HepG2 (cell line): ENCODE measurements around the gene DCST2. TPM values are rescaled to one million over a fixed set of nuclear protein-coding genes. Genes with fewer than 3 reads are reported as not detected.

Experiments
- ADNP ChIP-seq: sonication (generic); formaldehyde crosslinking; IDR thresholded peaks from 2 replicates; pipeline ENCODE4 v1.4.0; 2020; ENCODE audit warnings: missing genetic modification reagents
- CENPX ChIP-seq: sonication (generic); formaldehyde crosslinking; IDR thresholded peaks from 2 replicates; pipeline ENCODE4 v1.9.0; 2021; ENCODE audit warnings: mild to moderate bottlenecking, missing genetic modification reagents, moderate library complexity
- EED ChIP-seq: sonication (generic); formaldehyde crosslinking; IDR thresholded peaks from 2 replicates; pipeline ENCODE4 v1.5.0; 2020; ENCODE audit warnings: mild to moderate bottlenecking, missing genetic modification reagents
- GLMP ChIP-seq: sonication (generic); formaldehyde crosslinking; IDR thresholded peaks from 2 replicates; pipeline ENCODE4 v1.9.0; 2021; ENCODE audit warnings: missing genetic modification reagents, mild to moderate bottlenecking, borderline replicate concordance
- HES4 ChIP-seq: sonication (generic); formaldehyde crosslinking; IDR thresholded peaks from 2 replicates; pipeline ENCODE4 v1.9.0; 2021; ENCODE audit warnings: mild to moderate bottlenecking, missing genetic modification reagents, borderline replicate concordance
- KDM2A ChIP-seq: sonication (generic); formaldehyde crosslinking; IDR thresholded peaks from 2 replicates; pipeline ENCODE4 v1.4.0; 2020; ENCODE audit warnings: low read depth, missing genetic modification reagents, borderline replicate concordance
- MXD3 ChIP-seq: IDR thresholded peaks from 2 replicates; pipeline ENCODE4 v1.6.1; 2016; ENCODE audit warnings: mild to moderate bottlenecking, missing biosample characterization, missing genetic modification reagents
- PAF1 ChIP-seq: IDR thresholded peaks from 2 replicates; pipeline ENCODE4 v1.6.1; 2016; ENCODE audit warnings: missing genetic modification reagents, missing compliant biosample characterization
- PAWR ChIP-seq: sonication (generic); formaldehyde crosslinking; IDR thresholded peaks from 2 replicates; pipeline ENCODE4 v1.4.0; 2020; ENCODE audit warnings: missing genetic modification reagents, mild to moderate bottlenecking, borderline replicate concordance
- PBX2 ChIP-seq: IDR thresholded peaks from 2 replicates; pipeline ENCODE4 v1.6.1; 2016; ENCODE audit warnings: control low read depth
- SIN3B ChIP-seq: fragments of 150-350 bp; IDR thresholded peaks from 2 replicates; pipeline ENCODE4 v1.6.1; 2014; ENCODE audit warnings: low read length
- TIGD3 ChIP-seq: sonication (generic); formaldehyde crosslinking; IDR thresholded peaks from 2 replicates; pipeline ENCODE4 v1.5.1; 2020; ENCODE audit warnings: mild to moderate bottlenecking, missing genetic modification reagents, borderline replicate concordance
- ZBTB44 ChIP-seq: sonication (generic); formaldehyde crosslinking; IDR thresholded peaks from 2 replicates; pipeline ENCODE4 v1.4.0; 2020; ENCODE audit warnings: missing genetic modification reagents
- ZNF180 ChIP-seq: sonication (generic); formaldehyde crosslinking; IDR thresholded peaks from 2 replicates; pipeline ENCODE4 v1.4.0; 2020; ENCODE audit warnings: low read depth, missing genetic modification reagents, borderline replicate concordance
- ZNF230 ChIP-seq: sonication (generic); formaldehyde crosslinking; IDR thresholded peaks from 2 replicates; pipeline ENCODE4 v1.4.0; 2020; ENCODE audit warnings: mild to moderate bottlenecking, missing genetic modification reagents
- ZNF232 ChIP-seq: sonication (generic); formaldehyde crosslinking; IDR thresholded peaks from 2 replicates; pipeline ENCODE4 v1.4.0; 2020; ENCODE audit warnings: missing genetic modification reagents, borderline replicate concordance
- ZNF235 ChIP-seq: sonication (generic); formaldehyde crosslinking; IDR thresholded peaks from 2 replicates; pipeline ENCODE4 v1.8.1; 2023; ENCODE audit warnings: mild to moderate bottlenecking, missing genetic modification reagents, borderline replicate concordance
- ZNF451 ChIP-seq: sonication (generic); formaldehyde crosslinking; IDR thresholded peaks from 2 replicates; pipeline ENCODE4 v1.5.0; 2020; ENCODE audit warnings: mild to moderate bottlenecking, missing genetic modification reagents
- ZNF484 ChIP-seq: sonication (generic); formaldehyde crosslinking; IDR thresholded peaks from 2 replicates; pipeline ENCODE4 v1.5.1; 2020; ENCODE audit warnings: mild to moderate bottlenecking, low read depth, missing genetic modification reagents, borderline replicate concordance
- ZSCAN9 ChIP-seq: IDR thresholded peaks from 2 replicates; pipeline ENCODE4 v1.6.1; 2016; ENCODE audit warnings: borderline replicate concordance
- polyA plus RNA-seq, 8 experiments: library from polyadenylated mRNA; depleted of rRNA in 3 of 8; stranded (reverse) in 7 of 8; unstranded in 1 of 8; fragments of >200 nt; fragmentation: Illumina TruSeq in 4 of 8; extraction: Trizol in 4 of 8; gene quantifications; 2 replicates each; pipeline versions ENCODE4 v1.2.1 to v1.2.3, GENCODE V29; 2011 to 2016; ENCODE audit warnings: low read depth in 4 of 8, missing spikeins in 1 of 8, mixed read lengths in 1 of 8; ENCODE audit not compliant: insufficient read depth in 1 of 8
- total RNA-seq, 5 experiments: library from RNA; depleted of rRNA; stranded (reverse); fragments of >200 nt; fragmentation: Illumina TruSeq; extraction: Trizol; gene quantifications; 2 replicates each; pipeline ENCODE4 v1.2.3, GENCODE V29; 2016; ENCODE audit warnings: low read depth in 1 of 5

DCST2 gene
- total and polyA plus RNA-seq, 2 of the 13 experiments (the other 11 are each of a cell fraction or from before 2014, with no cell fraction given), result 0.74 TPM; not detected in 1

GRCh38 chr1:155003227-155003765 lies 30.3 kb downstream of the DCST2 start (continued):
- no peak for TF ChIP-seq PAF1 (CRISPR knock-in tag)
- no peak for TF ChIP-seq ZSCAN9 (CRISPR knock-in tag)
- no peak for TF ChIP-seq ZNF484 (CRISPR knock-in tag)
- TF ChIP-seq TIGD3 (CRISPR knock-in tag), result 0 out of 2 replicates have a peak, but pooled peaks have one; percentile 14
- no peak for TF ChIP-seq EED (CRISPR knock-in tag)
- no peak for TF ChIP-seq PBX2
- no peak for TF ChIP-seq ZBTB44 (CRISPR knock-in tag)
- no peak for TF ChIP-seq MXD3
- TF ChIP-seq GLMP (CRISPR knock-in tag), result no peak
- TF ChIP-seq ZNF451 (CRISPR knock-in tag), result no peak
- TF ChIP-seq KDM2A (CRISPR knock-in tag), result peak; percentile 15; the same call in 1 of the 2 replicates
- no peak for TF ChIP-seq ADNP (CRISPR knock-in tag)
- TF ChIP-seq ZNF230 (CRISPR knock-in tag), result no peak
- TF ChIP-seq HES4, result no peak
- TF ChIP-seq ZNF232, result no peak
- no peak; the same call in 1 of the 2 replicates for TF ChIP-seq ZNF235
- no peak for TF ChIP-seq PAWR (CRISPR knock-in tag)
- no peak for TF ChIP-seq CENPX
- no peak for TF ChIP-seq SIN3B
- TF ChIP-seq ZNF180, result no peak
